T-helper 1 cell treated with Interleukin-12 subunit alpha and Interleukin-12 subunit beta and Interleukin-4 antibody, amounts not matched to agents 30 ng/mL and 1 ng/mL, for 36 hours (primary cell): ENCODE results near the gene PCP2. TPM values are rescaled to one million over a fixed set of nuclear protein-coding genes. Genes with fewer than 3 reads are reported as not detected.

ENCODE experiments used
- intact Hi-C: fragments of 100-400 bp; cut with micrococcal nuclease; formaldehyde crosslinking; loops from one replicate; pipeline ENCODE4 v1.15.1; 2024
- total RNA-seq: library from RNA; stranded (reverse); gene quantifications from 2 replicates; pipeline ENCODE4 v1.2.3, GENCODE V29; 2022

PCP2 gene
- total RNA-seq, 1 donor from 2014 or later, result 1.7 TPM

GRCh38 chr19:7602240-7602934 lies 31.1 kb downstream of the PCP2 start:
- intact Hi-C loops, result no loop called here

GRCh38 chr19:7600721-7601120 lies 32.8 kb downstream of the PCP2 start:
- intact Hi-C loops, result no loop called here

- intact Hi-C loops, result no loop called here
Measured at GRCh38 chr19:7598180-7598579, 35.3 kb downstream of the PCP2 start.

GRCh38 chr19:7597689-7598088 lies 35.8 kb downstream of the PCP2 start:
- intact Hi-C loops, result no loop called here

- intact Hi-C loops, result no loop called here
Measured at GRCh38 chr19:7596211-7596937, 37.1 kb downstream of the PCP2 start.

- intact Hi-C loops, result no loop called here
Measured at GRCh38 chr19:7595466-7596133, 37.9 kb downstream of the PCP2 start, which contains the start of gene CAMSAP3. TSS of gene CAMSAP3 (plus strand) at chr19:7595863. CDS start at chr19:7596003, 140 bp downstream.

GRCh38 chr19:7590256-7590655 lies 43.3 kb downstream of the PCP2 start:
- intact Hi-C loops, result no loop called here

- intact Hi-C loops, result no loop called here
Measured at GRCh38 chr19:7589822-7590221, 43.7 kb downstream of the PCP2 start.

GRCh38 chr19:7582446-7582845 lies 51.1 kb downstream of the PCP2 start:
- intact Hi-C loops, result no loop called here

Other genes starting within 250 kb of the PCP2 start
- gene PEX11G, start 144.7 kb downstream of the PCP2 start, total RNA-seq, result 0.42 and 0.98 TPM in 2 replicates
- 5.3 and 5.9 TPM in 2 replicates for gene ZNF358, start 117.6 kb downstream of the PCP2 start, total RNA-seq
- 15.8 and 18.4 TPM in 2 replicates for gene MCOLN1, start 111.1 kb downstream of the PCP2 start, total RNA-seq
- 143 and 148 TPM in 2 replicates for gene PNPLA6, start 98.0 kb downstream of the PCP2 start, total RNA-seq
- 0.34 and 0.39 TPM in 2 replicates for gene CAMSAP3, start 37.9 kb downstream of the PCP2 start, total RNA-seq
- gene XAB2, start 4.2 kb downstream of the PCP2 start, total RNA-seq, result 46.1 and 47.0 TPM in 2 replicates
- 119 and 124 TPM in 2 replicates for gene PET100, start 3.9 kb downstream of the PCP2 start, total RNA-seq
- 148 and 152 TPM in 2 replicates for gene STXBP2, start 3.4 kb upstream of the PCP2 start, total RNA-seq
- gene RETN, start 35.3 kb upstream of the PCP2 start, total RNA-seq, result not detected in 2 replicates
- gene MCEMP1, start 43.4 kb upstream of the PCP2 start, total RNA-seq, result not detected in 2 replicates
- gene TRAPPC5, start 47.1 kb upstream of the PCP2 start, total RNA-seq, result 77.3 and 82.9 TPM in 2 replicates
- not detected in 2 replicates for gene FCER2, start 68.4 kb upstream of the PCP2 start, total RNA-seq
- not detected in 2 replicates for gene CLEC4G, start 98.4 kb upstream of the PCP2 start, total RNA-seq
- not detected in 2 replicates for gene CD209, start 113.8 kb upstream of the PCP2 start, total RNA-seq
- not detected in 2 replicates for gene CLEC4M, start 129.5 kb upstream of the PCP2 start, total RNA-seq
- gene EVI5L, start 196.5 kb upstream of the PCP2 start, total RNA-seq, result 9.1 and 9.6 TPM in 2 replicates
- 0.22 and 0.34 TPM in 2 replicates for gene PRR36, start 240.7 kb upstream of the PCP2 start, total RNA-seq